Nephron (organoid): ENCODE data around the gene COA5.

Experiments used
- H3K27ac Mint-ChIP-seq, 3 experiments: 2 replicates each; pipeline ENCODE4 v1.8.0; 2020; ENCODE audit warnings: mixed read lengths in 3 of 3, mild to moderate bottlenecking in 2 of 3, moderate library complexity in 1 of 3
- H3K27me3 Mint-ChIP-seq: 2 replicates; pipeline ENCODE4 v1.8.0; 2021; ENCODE audit warnings: low read depth, mild to moderate bottlenecking, moderate library complexity, mixed read lengths
- H3K36me3 Mint-ChIP-seq: 2 replicates; pipeline ENCODE4 v1.8.0; 2020; ENCODE audit warnings: low read depth, mixed read lengths
- H3K4me1 Mint-ChIP-seq: 2 replicates; pipeline ENCODE4 v1.8.0; 2020; ENCODE audit warnings: mixed read lengths
- H3K4me3 Mint-ChIP-seq, 3 experiments: 2 replicates each; pipeline ENCODE4 v1.8.0; 2020; ENCODE audit warnings: mild to moderate bottlenecking in 3 of 3, mixed read lengths in 3 of 3, moderate library complexity in 2 of 3
- H3K9me3 Mint-ChIP-seq: 2 replicates; pipeline ENCODE4 v1.8.0; 2020; ENCODE audit warnings: mixed read lengths
- TF ChIP-seq, protein P1 (sequence below), 3 experiments: fragments of 200-600 bp; sonication (generic); IDR thresholded peaks; one replicate each; pipeline ENCODE4 v1.5.0; 2021; ENCODE audit warnings: antibody characterized with exemption in 3 of 3; ENCODE audit not compliant: unreplicated experiment in 3 of 3

The COA5 gene

GRCh38 chr2:98649135-98649991 is 41.1 kb upstream of the COA5 start:
- Mint-ChIP-seq H3K9me3 (no peaks in the 10 kb centered on the region), H3K27ac (peak overlapping the region in 1 of 3 experiments; percentile 11), H3K36me3 (peaks cover 4% of the 10 kb centered on the region), H3K4me1 (no peaks in the 10 kb centered on the region), H3K4me3 (no peak overlapping the region), H3K27me3 (no peaks in the 10 kb centered on the region)
- TF ChIP-seq, protein P1, sequence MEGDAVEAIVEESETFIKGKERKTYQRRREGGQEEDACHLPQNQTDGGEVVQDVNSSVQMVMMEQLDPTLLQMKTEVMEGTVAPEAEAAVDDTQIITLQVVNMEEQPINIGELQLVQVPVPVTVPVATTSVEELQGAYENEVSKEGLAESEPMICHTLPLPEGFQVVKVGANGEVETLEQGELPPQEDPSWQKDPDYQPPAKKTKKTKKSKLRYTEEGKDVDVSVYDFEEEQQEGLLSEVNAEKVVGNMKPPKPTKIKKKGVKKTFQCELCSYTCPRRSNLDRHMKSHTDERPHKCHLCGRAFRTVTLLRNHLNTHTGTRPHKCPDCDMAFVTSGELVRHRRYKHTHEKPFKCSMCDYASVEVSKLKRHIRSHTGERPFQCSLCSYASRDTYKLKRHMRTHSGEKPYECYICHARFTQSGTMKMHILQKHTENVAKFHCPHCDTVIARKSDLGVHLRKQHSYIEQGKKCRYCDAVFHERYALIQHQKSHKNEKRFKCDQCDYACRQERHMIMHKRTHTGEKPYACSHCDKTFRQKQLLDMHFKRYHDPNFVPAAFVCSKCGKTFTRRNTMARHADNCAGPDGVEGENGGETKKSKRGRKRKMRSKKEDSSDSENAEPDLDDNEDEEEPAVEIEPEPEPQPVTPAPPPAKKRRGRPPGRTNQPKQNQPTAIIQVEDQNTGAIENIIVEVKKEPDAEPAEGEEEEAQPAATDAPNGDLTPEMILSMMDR (IDR thresholded peaks at IDR 0.05; ENCODE audit: unreplicated experiment in 3 of 3), result peak; percentile 98

DNA sequence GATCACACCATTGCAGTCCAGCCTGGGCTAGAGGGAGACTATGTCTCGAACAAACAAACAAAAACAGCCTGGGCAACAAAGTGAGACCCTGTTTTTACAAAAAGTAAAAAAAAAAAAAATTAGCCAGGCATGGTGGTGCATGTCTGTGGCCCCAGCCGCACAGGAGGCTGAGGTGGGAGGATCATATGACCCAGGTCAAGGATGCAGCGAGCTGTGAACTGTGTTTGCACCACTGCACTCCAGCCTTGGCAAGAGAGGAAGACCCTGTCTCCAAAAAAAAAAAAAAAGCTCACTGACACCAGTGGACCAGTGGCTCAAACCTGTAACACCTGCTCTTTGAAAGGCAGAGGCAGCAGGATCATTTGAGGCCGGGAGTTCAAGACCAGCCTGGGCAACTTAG is 40.1 kb upstream of the COA5 start:
- no peaks in the 10 kb centered on the region for H3K4me1 Mint-ChIP-seq
- TF ChIP-seq, protein P1 (IDR thresholded peaks at IDR 0.05; ENCODE audit: unreplicated experiment in 3 of 3), result no peak
- no peak overlapping the region for H3K4me3 Mint-ChIP-seq
- no peaks in the 10 kb centered on the region for H3K27me3 Mint-ChIP-seq
- H3K9me3 Mint-ChIP-seq, result no peaks in the 10 kb centered on the region
- peaks cover 9% of the 10 kb centered on the region for H3K36me3 Mint-ChIP-seq
- H3K27ac Mint-ChIP-seq, result no peak overlapping the region

- Mint-ChIP-seq H3K27me3 (no peaks in the 10 kb centered on the region), H3K4me3 (no peak overlapping the region), H3K27ac (no peak overlapping the region), H3K4me1 (no peaks in the 10 kb centered on the region), H3K36me3 (peaks cover 9% of the 10 kb centered on the region), H3K9me3 (no peaks in the 10 kb centered on the region)
- TF ChIP-seq, protein P1 (IDR thresholded peaks at IDR 0.05; ENCODE audit: unreplicated experiment in 3 of 3), result no peak
Measured at GRCh38 chr2:98647636-98648035, 39.3 kb upstream of the COA5 start.

DNA sequence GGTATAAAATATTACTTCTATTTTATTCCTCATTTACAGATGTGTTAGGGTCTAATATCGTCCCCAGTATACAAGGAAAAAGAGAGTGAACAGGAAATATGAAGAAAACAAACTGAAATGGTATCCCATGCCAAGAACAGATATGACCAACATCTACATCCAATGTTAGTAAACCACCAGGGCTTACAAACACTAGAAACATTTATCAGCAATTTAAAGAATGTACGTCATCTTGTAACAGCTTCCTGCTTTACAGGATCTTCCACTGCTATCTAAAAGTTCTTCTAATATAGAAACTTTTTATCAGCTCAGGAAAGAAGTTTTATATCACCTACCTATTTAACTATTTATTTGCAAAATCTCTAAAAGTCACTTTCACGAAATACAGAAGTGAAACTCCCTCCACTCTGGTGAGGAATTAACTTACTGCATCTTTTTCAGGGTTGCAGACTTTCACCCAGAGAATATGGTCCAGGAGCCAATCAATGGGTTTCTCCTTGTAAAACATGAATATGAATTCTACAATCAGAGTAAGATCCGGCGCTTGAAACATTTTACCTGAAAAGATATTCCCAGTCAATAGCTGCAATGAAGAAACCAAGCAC is 35.3 kb upstream of the COA5 start:
- no peaks in the 10 kb centered on the region for H3K4me1 Mint-ChIP-seq
- no peaks in the 10 kb centered on the region for H3K9me3 Mint-ChIP-seq
- H3K27ac Mint-ChIP-seq, result no peak overlapping the region
- H3K27me3 Mint-ChIP-seq, result no peaks in the 10 kb centered on the region
- no peak overlapping the region for H3K4me3 Mint-ChIP-seq
- H3K36me3 Mint-ChIP-seq, result peaks cover 13% of the 10 kb centered on the region
- TF ChIP-seq, protein P1 (IDR thresholded peaks at IDR 0.05; ENCODE audit: unreplicated experiment in 3 of 3), result no peak

DNA sequence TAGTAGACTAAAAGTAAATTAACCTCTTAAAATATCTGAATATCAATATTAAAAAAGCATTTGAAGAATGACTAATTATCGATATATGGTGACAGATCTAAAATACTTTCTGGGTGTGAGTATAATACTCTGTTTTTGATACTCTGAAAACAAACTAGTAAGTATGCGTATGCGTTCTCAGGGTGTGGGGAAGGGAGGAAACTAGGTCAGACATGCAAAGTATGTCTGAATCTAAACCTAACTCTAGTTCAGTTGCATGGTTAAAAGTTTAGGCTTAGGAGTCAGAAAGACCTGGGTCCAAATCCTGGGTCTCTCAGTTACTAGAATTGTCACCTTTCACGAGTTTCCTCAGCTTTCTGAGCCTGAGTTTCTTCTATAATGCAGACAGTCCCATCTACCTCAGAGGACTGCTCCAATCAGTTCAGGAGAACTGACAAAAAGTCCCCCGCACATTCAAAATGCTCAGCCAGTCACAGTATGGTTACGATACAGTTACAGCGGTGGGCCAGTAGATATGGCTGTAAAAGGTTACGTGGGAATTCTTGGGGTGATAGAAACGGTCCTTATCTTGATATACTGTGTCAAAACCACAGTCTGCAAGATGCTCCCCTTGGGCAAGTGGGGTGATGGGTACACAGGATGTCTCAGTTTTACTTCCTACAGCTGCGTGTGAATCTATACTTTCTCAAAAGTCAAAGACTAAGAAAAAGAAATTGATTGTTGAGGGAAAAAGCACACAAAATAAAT is 29.3 kb upstream of the COA5 start:
- H3K4me3 Mint-ChIP-seq, result no peak overlapping the region
- peaks cover 8% of the 10 kb centered on the region for H3K36me3 Mint-ChIP-seq
- no peaks in the 10 kb centered on the region for H3K27me3 Mint-ChIP-seq
- TF ChIP-seq, protein P1 (IDR thresholded peaks at IDR 0.05; ENCODE audit: unreplicated experiment in 3 of 3), result no peak
- H3K9me3 Mint-ChIP-seq, result no peaks in the 10 kb centered on the region
- H3K4me1 Mint-ChIP-seq, result peaks cover 12% of the 10 kb centered on the region
- H3K27ac Mint-ChIP-seq, result no peak overlapping the region
